Right lobe of liver (tissue), 4 donors: Measurements from ENCODE around the gene SH2D1B.

ENCODE experiments used
- CTCF ChIP-seq, 4 donors: fragments of 200-600 bp in 3 of 4; fragments of 450-650 bp in 1 of 4; IDR thresholded peaks; one replicate each; pipeline versions ENCODE4 v1.5.1 to v1.8.0; 2016 to 2022; ENCODE audit warnings: antibody characterized with exemption in 4 of 4, mild to moderate bottlenecking in 2 of 4
- POLR2A ChIP-seq: fragments of 450-650 bp; IDR thresholded peaks from one replicate; pipeline ENCODE4 v1.6.1; 2017; ENCODE audit warnings: antibody characterized with exemption, mild to moderate bottlenecking
- donor health status: DM: no; HTN: no; CAD: no.
- donor health status: DM: no; HTN: no; CAD: no.
- donor health status: DM: no; HTN: yes; CAD: no.

- TF ChIP-seq CTCF (IDR thresholded peaks at IDR 0.05) = no peak
- TF ChIP-seq POLR2A = no peak
Measured at GRCh38 chr1:162388083-162388594, 23.8 kb downstream of the SH2D1B start.
